Measurements from ENCODE around the gene TMEM132D.

DNA sequence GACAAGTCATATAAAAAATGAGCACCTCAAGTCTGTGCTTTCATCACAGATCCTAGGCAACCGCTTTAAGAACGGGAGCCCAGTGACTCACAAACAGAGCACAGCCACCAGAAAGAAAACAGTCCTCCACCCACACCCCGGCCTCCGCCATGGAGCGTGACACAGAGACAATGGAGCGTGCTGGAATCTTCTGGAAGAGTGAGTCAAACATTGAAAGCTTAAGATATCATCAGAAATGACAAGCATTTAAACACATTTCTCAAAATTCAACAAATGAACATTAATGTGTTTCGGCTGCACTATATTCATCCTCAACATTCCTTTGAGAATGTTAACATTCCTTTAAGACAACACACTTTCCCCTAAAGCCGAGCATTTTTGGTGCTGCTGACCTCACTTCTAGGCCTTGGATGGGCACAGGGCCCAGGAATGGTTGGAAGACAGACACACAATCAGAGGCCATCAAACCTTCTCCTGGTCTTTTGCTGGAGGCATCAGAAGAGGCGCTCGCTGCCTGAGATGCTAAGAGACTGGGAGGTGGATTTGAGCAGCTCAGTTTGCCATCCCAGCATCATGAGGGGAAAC is 23.6 kb upstream of the TMEM132D start:
- TF ChIP-seq, protein P1, sequence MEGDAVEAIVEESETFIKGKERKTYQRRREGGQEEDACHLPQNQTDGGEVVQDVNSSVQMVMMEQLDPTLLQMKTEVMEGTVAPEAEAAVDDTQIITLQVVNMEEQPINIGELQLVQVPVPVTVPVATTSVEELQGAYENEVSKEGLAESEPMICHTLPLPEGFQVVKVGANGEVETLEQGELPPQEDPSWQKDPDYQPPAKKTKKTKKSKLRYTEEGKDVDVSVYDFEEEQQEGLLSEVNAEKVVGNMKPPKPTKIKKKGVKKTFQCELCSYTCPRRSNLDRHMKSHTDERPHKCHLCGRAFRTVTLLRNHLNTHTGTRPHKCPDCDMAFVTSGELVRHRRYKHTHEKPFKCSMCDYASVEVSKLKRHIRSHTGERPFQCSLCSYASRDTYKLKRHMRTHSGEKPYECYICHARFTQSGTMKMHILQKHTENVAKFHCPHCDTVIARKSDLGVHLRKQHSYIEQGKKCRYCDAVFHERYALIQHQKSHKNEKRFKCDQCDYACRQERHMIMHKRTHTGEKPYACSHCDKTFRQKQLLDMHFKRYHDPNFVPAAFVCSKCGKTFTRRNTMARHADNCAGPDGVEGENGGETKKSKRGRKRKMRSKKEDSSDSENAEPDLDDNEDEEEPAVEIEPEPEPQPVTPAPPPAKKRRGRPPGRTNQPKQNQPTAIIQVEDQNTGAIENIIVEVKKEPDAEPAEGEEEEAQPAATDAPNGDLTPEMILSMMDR (IDR thresholded peaks at IDR 0.05; ENCODE audit: extremely low read depth in 1 of 2, insufficient read depth in 1 of 2, low read depth in 1 of 2, low read length in 2 of 2), result no peak
- TF ChIP-seq EZH2 (IDR thresholded peaks at IDR 0.05; ENCODE audit: borderline replicate concordance, low read depth, low read length, severe bottlenecking) (no peak), POLR2AphosphoS5 (IDR thresholded peaks at IDR 0.05; ENCODE audit: insufficient read depth, low read depth, low read length) (no peak), POLR2A (IDR thresholded peaks at IDR 0.05; ENCODE audit: low read depth, low read length) (no peak), GATA2 (IDR thresholded peaks at IDR 0.05; ENCODE audit: insufficient read depth, insufficient read length, low read depth, low read length) (no peak), MYC (IDR thresholded peaks at IDR 0.05; ENCODE audit: low read depth, low read length) (no peak)
- TF ChIP-seq, protein P2, sequence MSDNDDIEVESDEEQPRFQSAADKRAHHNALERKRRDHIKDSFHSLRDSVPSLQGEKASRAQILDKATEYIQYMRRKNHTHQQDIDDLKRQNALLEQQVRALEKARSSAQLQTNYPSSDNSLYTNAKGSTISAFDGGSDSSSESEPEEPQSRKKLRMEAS (IDR thresholded peaks at IDR 0.05; ENCODE audit: insufficient read depth, insufficient read length), result no peak
